Bronchial epithelial cell (primary cell): ENCODE results near the gene POLR2J. TPM values are rescaled to one million over a fixed set of nuclear protein-coding genes. Genes with fewer than 3 reads are reported as not detected.

ENCODE experiments used
- DNase-seq: peaks from one replicate; pipeline ENCODE4 v3.0.0-alpha.2; 2010; ENCODE audit warnings: low read depth
- FAIRE-seq: peaks from 2 replicates; lab custom pipeline; 2011; peaks lifted over from hg19 to GRCh38; lab: Jason Lieb, UNC
- H3K27me3 ChIP-seq: 2 replicates; pipeline ENCODE4 v1.5.1; 2011; ENCODE audit warnings: low read length; ENCODE audit not compliant: control insufficient read depth, insufficient read depth
- H3K36me3 ChIP-seq: 2 replicates; pipeline ENCODE4 v1.5.1; 2011; ENCODE audit warnings: low read length; ENCODE audit not compliant: control insufficient read depth, insufficient read depth
- H3K4me3 ChIP-seq: 2 replicates; pipeline ENCODE4 v1.5.1; 2011; ENCODE audit warnings: mild to moderate bottlenecking, low read depth, low read length, control low read depth
- CTCF ChIP-seq: IDR thresholded peaks from 2 replicates; pipeline ENCODE4 v1.5.1; 2011; ENCODE audit warnings: mild to moderate bottlenecking, moderate library complexity, low read length, control low read depth, inconsistent platforms; ENCODE audit not compliant: insufficient read depth, severe bottlenecking
- total RNA-seq: library from RNA; depleted of rRNA; stranded (reverse); fragments of >200 nt; gene quantifications from 2 replicates; pipeline ENCODE4 v1.2.1, GENCODE V29; 2014

POLR2J gene
- total RNA-seq, 1 donor from 2014 or later: 24.5 TPM

- DNase-seq (no peak), FAIRE-seq (no peak)
- Histone ChIP-seq H3K4me3 (no peak overlapping the region), H3K27me3 (no peaks in the 10 kb centered on the region), H3K36me3 (peaks cover 12% of the 10 kb centered on the region)
- TF ChIP-seq CTCF: no peak
Measured at GRCh38 chr7:102427019-102427405, 51.7 kb downstream of the POLR2J start.

- Histone ChIP-seq H3K4me3 (no peak overlapping the region), H3K27me3 (no peaks in the 10 kb centered on the region), H3K36me3 (peaks cover 12% of the 10 kb centered on the region)
- FAIRE-seq: no peak
- DNase-seq: no peak
- TF ChIP-seq CTCF: no peak
Measured at GRCh38 chr7:102426268-102427018, 52.3 kb downstream of the POLR2J start.

- H3K27me3 ChIP-seq: no peaks in the 10 kb centered on the region
- no peak for DNase-seq
- no peak for FAIRE-seq
Measured at GRCh38 chr7:102425639-102426267, 53.0 kb downstream of the POLR2J start.

GRCh38 chr7:102424787-102425218 lies 53.9 kb downstream of the POLR2J start:
- Histone ChIP-seq H3K27me3 (no peaks in the 10 kb centered on the region), H3K4me3 (no peak overlapping the region), H3K36me3 (peaks cover 12% of the 10 kb centered on the region)
- no peak for TF ChIP-seq CTCF
- FAIRE-seq (no peak), DNase-seq (no peak)

More at GRCh38 chr7:102425639-102426267, 53.0 kb downstream of the POLR2J start:
- H3K4me3 ChIP-seq: no peak overlapping the region
- peaks cover 12% of the 10 kb centered on the region for H3K36me3 ChIP-seq
- no peak for TF ChIP-seq CTCF

GRCh38 chr7:102424129-102424551 lies 54.6 kb downstream of the POLR2J start:
- H3K4me3 ChIP-seq: no peak overlapping the region
- TF ChIP-seq CTCF: no peak
- no peaks in the 10 kb centered on the region for H3K27me3 ChIP-seq
- peaks cover 12% of the 10 kb centered on the region for H3K36me3 ChIP-seq
- FAIRE-seq: no peak
- no peak for DNase-seq

Other genes with a start within 250 kb of the POLR2J start
- 1.5 and 1.8 TPM in 2 replicates for gene SH2B2, start 192.1 kb downstream of the POLR2J start, total RNA-seq
- under 0.01 TPM in 1 of 2 replicates, not detected in the other for gene SPDYE6, start 122.5 kb downstream of the POLR2J start, total RNA-seq
- 14.7 and 18.2 TPM in 2 replicates for gene PRKRIP1, start 82.6 kb downstream of the POLR2J start, total RNA-seq
- 4.7 and 6.9 TPM in 2 replicates for gene ORAI2, start 45.3 kb downstream of the POLR2J start, total RNA-seq
- 8.7 and 10.0 TPM in 2 replicates for gene ALKBH4, start 14.1 kb downstream of the POLR2J start, total RNA-seq
- 21.1 and 25.3 TPM in 2 replicates for gene LRWD1, start 13.9 kb downstream of the POLR2J start, total RNA-seq
- 0.79 and 1.2 TPM in 2 replicates for gene RASA4B, start 38.9 kb upstream of the POLR2J start, total RNA-seq
- gene UPK3BL2, start 64.8 kb upstream of the POLR2J start, total RNA-seq: 5.8 and 151 TPM in 2 replicates
- not detected in 2 replicates for gene SPDYE2, start 72.3 kb upstream of the POLR2J start, total RNA-seq
- 18.8 and 25.5 TPM in 2 replicates for gene POLR2J3, start 93.7 kb upstream of the POLR2J start, total RNA-seq
- 2.2 and 2.4 TPM in 2 replicates for gene RASA4, start 137.8 kb upstream of the POLR2J start, total RNA-seq
- 122 and 1,140 TPM in 2 replicates for gene UPK3BL1, start 163.9 kb upstream of the POLR2J start, total RNA-seq
- gene SPDYE2B, start 171.4 kb upstream of the POLR2J start, total RNA-seq: not detected in 2 replicates
- gene POLR2J2, start 192.7 kb upstream of the POLR2J start, total RNA-seq: 2.3 and 3.4 TPM in 2 replicates